Subcutaneous adipose tissue (tissue), 4 donors: ENCODE data around the gene PCSK6. TPM values are rescaled to one million over a fixed set of nuclear protein-coding genes. Genes with fewer than 3 reads are reported as not detected.

Experiments
- total RNA-seq, 4 donors: library from RNA; depleted of rRNA; stranded (reverse); fragments of >200 nt; gene quantifications; one replicate each; pipeline ENCODE4 v1.1.0, GENCODE V29; 2016
- TF ChIP-seq, protein P1 (sequence below): fragments of 450-650 bp; IDR thresholded peaks from one replicate; pipeline ENCODE4 v1.5.1; 2016; ENCODE audit warnings: low read depth, mild to moderate bottlenecking, control low read depth, antibody characterized with exemption, moderate library complexity

The PCSK6 gene
- total RNA-seq, 4 donors from 2014 or later = 4.4 to 8.7 (median 5.9) TPM

DNA sequence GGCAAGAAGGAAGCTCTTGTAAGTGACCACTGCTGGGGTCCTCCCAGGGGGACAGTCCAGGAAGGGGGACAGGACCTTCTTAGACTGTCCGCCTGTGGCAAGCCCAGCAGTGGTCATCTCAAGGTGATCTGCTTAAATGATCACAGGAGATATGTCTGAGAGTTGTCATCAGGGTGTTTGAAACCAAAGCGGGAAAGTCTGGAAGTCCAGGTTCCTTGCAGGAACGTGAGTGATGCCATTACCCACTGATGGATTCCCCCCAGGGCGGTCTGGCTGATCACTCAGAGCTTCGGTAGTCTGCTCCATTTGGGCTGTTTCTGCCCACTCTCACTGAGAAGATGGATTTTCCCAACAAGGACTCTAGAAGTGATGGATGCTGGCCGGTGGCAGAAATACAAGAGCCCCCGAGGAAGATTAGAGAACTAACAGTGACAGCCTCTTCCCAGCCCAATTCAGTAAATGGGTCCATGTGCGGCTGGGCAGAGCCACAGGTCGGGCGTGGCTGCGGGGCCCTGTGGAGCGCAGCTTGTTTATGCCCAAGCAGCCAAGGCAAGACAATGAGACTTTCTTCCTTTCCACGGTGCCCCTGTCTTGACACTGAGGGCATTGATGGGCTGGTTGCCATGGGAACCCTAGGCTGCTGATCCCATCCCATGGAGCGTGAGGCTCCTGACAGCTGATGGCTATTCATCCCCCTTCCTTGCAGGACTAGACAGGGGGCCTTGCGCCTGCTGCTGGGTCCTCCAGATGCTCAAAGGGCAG lies 9.5 kb downstream of the PCSK6 start:
- TF ChIP-seq, protein P1, sequence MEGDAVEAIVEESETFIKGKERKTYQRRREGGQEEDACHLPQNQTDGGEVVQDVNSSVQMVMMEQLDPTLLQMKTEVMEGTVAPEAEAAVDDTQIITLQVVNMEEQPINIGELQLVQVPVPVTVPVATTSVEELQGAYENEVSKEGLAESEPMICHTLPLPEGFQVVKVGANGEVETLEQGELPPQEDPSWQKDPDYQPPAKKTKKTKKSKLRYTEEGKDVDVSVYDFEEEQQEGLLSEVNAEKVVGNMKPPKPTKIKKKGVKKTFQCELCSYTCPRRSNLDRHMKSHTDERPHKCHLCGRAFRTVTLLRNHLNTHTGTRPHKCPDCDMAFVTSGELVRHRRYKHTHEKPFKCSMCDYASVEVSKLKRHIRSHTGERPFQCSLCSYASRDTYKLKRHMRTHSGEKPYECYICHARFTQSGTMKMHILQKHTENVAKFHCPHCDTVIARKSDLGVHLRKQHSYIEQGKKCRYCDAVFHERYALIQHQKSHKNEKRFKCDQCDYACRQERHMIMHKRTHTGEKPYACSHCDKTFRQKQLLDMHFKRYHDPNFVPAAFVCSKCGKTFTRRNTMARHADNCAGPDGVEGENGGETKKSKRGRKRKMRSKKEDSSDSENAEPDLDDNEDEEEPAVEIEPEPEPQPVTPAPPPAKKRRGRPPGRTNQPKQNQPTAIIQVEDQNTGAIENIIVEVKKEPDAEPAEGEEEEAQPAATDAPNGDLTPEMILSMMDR = no peak

DNA sequence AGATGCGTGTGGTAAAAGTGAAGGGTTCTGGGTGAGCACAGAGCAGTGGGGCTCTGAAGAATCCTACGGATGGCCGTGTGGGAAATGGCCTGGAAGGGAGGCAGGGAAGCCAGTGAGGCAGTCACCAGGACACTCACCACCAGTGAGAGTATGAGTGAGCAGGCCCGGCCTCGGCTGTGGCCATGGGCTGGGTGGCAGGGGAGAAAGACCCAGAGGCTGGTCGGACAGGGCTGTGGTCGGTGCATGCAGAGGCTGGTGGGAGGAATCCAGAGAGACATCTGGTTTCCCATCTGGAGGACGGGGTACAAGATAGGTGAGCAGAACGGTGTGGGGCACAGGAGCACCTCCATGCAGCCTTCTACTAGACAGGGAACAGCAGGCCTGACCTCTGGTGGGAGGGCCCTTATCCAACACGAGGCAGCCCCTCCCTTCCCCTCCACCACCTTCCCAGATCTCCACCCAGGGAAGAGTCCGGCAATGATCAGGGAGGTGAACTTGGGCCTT lies 10.1 kb downstream of the PCSK6 start:
- TF ChIP-seq, protein P1 = no peak

DNA sequence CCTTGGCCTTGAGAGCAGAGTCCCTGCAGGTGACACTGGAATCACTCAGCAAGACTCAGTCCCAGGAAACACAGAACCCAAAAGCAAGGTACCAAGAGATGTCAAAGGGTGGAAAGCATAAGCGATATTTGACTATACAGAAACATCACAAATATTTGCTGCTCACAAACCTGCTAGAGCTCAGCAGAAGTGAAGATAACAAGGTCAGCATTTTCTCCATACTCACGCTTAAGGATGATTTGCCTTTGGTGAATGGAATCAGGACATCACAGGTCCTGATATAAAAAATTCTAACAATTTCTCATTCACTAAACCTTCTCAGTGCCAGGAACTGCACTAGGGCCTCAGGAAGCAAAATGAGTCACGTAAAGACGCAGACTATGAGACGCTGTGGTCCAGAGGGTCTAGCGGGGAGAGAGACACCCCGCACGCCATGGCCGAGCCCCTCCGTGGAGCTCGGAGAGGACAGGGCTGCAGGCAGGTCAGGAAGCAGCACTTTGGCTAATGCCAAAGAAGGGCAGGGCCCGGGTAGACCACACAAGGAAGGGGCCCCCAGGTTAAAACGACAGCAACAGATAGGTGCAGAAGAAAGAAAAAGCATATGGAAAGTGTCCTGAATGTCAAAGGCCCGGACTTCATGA lies 10.7 kb downstream of the PCSK6 start:
- TF ChIP-seq, protein P1 = no peak

DNA sequence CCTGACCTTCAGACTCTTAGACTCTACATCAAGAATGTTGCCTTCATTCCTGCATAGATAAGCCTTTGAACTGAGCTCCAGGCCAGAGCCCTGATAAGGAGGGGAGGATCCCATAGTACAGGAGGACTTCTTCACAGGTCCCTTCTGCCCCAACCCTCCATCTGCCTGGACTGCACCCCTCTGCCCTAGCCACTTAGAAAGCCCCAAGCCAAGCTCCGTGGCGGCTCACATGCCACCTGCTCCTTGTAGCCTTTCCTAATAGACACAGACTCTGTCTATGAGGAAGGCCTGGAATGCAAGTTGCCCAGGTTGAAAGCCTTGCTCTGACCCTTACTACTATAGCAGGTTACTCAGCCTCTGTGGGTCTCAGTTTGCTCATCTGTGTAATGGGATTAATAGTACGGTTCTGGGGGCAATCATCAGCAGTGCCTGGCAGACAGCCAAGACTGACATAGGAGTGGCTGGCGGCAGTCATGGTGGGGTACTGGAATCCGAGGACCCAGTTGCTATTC lies 11.6 kb downstream of the PCSK6 start:
- TF ChIP-seq, protein P1 = no peak

DNA sequence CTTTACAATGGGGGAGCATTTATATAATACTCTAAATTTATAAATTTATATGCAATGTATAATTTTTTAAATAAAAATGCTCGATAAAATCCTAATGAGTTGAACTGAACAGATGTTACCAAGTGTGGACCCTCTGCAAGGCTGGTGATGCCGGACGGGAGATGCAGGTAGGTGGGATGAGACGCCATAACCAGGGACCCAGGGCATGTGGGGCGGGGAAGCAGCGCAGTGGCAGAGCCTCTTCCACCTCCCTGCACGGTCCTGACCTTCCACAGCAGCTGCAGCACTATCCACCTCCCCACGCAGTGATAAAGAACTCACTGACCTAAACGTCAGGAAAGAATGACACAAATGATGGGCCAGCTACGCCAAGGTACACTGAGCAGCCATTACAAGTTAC lies 12.8 kb downstream of the PCSK6 start:
- TF ChIP-seq, protein P1 = no peak

DNA sequence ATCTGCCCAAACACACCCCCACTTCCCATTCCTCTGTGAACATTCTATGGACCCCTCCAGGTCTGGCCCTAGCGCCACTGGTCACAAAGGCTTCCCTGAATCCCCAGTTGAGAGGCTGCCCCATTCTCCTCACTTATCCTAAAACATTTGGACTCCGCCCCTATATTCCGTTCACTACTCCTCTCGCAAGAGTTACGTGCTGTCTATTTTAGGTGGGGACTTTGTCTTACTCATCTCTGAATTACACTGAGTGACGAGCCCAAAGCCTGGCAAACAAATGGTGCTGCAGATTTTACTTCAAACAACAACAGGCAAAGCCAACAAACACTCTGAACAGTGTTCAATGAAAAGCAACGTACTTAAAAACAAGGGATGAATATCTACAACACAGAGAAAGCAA lies 14.5 kb downstream of the PCSK6 start:
- TF ChIP-seq, protein P1 = no peak

DNA sequence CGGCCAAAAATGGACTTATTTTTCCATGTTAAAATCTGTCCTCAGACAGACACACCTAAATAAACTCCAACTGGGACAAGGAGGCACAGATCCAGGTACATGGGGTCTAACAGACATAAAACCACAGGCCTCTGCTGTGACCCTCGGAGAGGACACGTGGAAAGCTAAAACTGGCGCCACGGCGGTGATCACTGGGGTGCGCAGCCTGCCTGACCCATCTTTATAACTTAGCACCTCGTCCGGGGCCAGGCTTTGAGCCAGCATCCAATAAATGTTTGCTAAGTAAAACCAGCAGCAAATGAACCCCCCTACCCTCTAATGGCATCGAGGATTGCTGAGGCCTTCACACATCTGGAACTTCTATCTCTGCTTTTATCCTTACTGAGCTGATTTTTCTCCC lies 15.3 kb downstream of the PCSK6 start:
- TF ChIP-seq, protein P1 = no peak
